ENCODE data around the gene NKAIN4. TPM values are rescaled to one million over a fixed set of nuclear protein-coding genes. Genes with fewer than 3 reads are reported as not detected.

The NKAIN4 gene
- total RNA-seq, 1 donor from 2014 or later = 16.1 TPM

DNA sequence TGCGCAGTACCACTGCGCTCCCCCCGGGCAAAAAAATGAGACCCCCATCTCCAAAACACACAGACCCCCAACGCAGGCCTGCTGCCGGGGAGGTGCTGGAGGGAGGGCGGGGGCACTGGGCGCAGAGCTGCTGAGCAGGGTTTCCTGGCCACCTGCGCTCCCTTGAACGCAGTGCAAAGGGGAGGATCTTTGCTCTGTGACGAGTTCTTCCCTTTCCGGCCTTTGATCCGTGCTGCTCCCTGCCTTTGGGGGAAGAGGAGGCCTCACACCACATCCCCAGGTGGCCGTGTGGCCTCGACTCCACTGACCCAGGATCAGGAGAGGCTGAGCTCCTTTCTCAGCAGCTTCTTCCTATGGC is 29.8 kb upstream of the NKAIN4 start:
- no peaks in the 10 kb centered on the region for H3K27me3 Mint-ChIP-seq (ENCODE audit: low read depth)
- no peak overlapping the region for H3K4me3 Mint-ChIP-seq
- H3K27ac Mint-ChIP-seq = no peak overlapping the region

DNA sequence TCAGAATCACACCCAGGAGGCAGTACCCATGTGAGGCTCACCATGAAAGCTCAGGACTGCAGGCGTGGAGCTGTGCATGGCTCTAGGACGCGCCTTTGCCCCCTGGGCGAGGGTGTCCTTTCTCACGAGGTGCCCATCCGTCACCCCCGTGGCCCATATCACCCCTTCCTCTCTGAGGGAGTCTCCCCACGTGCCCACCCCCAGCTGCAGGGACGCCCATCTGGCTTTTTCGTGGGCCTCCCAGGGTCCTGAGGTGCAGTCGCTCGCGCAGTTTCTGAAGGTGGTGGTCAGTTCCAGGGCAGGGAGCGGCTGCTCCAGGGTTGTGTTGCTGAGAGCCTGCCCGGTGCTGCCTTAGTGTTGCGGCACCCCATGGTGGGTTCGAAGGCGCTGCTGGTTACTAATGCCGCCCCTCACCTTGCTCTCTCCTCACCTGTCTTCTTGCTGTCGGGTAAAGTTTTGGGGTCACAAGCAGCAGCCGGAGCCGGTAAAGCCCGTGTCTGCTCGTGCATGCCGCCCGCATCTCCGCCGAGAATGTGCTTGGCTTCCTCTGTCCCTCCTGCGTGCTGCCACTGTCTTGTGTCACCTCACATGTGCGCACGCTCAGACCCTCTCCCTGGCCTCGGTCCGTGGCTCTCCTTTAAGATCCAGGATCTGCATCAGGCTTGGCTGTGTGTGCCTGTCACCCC is 29.3 kb upstream of the NKAIN4 start:
- no peak overlapping the region for H3K4me3 Mint-ChIP-seq
- H3K9me3 Mint-ChIP-seq = no peaks in the 10 kb centered on the region
- H3K36me3 Mint-ChIP-seq = peaks cover 2% of the 10 kb centered on the region
- TF ChIP-seq, protein P1, sequence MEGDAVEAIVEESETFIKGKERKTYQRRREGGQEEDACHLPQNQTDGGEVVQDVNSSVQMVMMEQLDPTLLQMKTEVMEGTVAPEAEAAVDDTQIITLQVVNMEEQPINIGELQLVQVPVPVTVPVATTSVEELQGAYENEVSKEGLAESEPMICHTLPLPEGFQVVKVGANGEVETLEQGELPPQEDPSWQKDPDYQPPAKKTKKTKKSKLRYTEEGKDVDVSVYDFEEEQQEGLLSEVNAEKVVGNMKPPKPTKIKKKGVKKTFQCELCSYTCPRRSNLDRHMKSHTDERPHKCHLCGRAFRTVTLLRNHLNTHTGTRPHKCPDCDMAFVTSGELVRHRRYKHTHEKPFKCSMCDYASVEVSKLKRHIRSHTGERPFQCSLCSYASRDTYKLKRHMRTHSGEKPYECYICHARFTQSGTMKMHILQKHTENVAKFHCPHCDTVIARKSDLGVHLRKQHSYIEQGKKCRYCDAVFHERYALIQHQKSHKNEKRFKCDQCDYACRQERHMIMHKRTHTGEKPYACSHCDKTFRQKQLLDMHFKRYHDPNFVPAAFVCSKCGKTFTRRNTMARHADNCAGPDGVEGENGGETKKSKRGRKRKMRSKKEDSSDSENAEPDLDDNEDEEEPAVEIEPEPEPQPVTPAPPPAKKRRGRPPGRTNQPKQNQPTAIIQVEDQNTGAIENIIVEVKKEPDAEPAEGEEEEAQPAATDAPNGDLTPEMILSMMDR (IDR thresholded peaks at IDR 0.05; ENCODE audit: unreplicated experiment) = no peak
- no peak overlapping the region for H3K27ac Mint-ChIP-seq
- H3K4me1 Mint-ChIP-seq = no peaks in the 10 kb centered on the region
- H3K27me3 Mint-ChIP-seq (ENCODE audit: low read depth) = no peaks in the 10 kb centered on the region
- DNase-seq (ENCODE audit: low spot score in 2 of 2, unreplicated experiment in 2 of 2) = no peak

More for the DNA sequence above, 29.8 kb upstream of the NKAIN4 start:
- DNase-seq (ENCODE audit: low spot score in 2 of 2, unreplicated experiment in 2 of 2) = no peak
- TF ChIP-seq, protein P1 (IDR thresholded peaks at IDR 0.05; ENCODE audit: unreplicated experiment) = no peak
- Mint-ChIP-seq H3K9me3 (no peaks in the 10 kb centered on the region), H3K36me3 (peaks cover 4% of the 10 kb centered on the region), H3K4me1 (no peaks in the 10 kb centered on the region)

DNA sequence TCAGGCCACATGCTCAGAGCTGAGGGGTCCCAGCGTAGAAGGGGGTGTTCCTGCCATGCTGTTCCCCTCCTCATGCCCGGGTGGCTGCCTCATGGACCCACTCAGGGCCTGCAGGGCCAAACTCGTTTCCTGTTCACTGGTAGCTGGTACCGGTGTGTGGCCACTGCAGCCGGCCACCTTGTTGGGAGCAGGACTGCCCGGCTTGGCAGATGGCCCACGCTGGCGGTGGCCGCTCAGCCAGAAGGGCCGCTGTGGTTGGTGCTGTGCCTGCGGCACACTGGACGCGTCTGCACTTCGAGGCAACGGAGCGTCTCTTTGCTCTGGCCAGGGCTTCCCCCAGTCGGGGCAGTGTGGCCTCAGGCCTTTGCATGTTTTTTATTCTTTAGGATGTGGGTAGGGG is 28.7 kb upstream of the NKAIN4 start:
- H3K4me3 Mint-ChIP-seq = no peak overlapping the region
- TF ChIP-seq, protein P1 (IDR thresholded peaks at IDR 0.05; ENCODE audit: unreplicated experiment) = no peak
- H3K27me3 Mint-ChIP-seq (ENCODE audit: low read depth) = no peaks in the 10 kb centered on the region
- H3K36me3 Mint-ChIP-seq = peaks cover 2% of the 10 kb centered on the region
- no peak overlapping the region for H3K27ac Mint-ChIP-seq
- no peaks in the 10 kb centered on the region for H3K4me1 Mint-ChIP-seq
- DNase-seq (ENCODE audit: low spot score in 2 of 2, unreplicated experiment in 2 of 2) = no peak
- no peaks in the 10 kb centered on the region for H3K9me3 Mint-ChIP-seq

DNA sequence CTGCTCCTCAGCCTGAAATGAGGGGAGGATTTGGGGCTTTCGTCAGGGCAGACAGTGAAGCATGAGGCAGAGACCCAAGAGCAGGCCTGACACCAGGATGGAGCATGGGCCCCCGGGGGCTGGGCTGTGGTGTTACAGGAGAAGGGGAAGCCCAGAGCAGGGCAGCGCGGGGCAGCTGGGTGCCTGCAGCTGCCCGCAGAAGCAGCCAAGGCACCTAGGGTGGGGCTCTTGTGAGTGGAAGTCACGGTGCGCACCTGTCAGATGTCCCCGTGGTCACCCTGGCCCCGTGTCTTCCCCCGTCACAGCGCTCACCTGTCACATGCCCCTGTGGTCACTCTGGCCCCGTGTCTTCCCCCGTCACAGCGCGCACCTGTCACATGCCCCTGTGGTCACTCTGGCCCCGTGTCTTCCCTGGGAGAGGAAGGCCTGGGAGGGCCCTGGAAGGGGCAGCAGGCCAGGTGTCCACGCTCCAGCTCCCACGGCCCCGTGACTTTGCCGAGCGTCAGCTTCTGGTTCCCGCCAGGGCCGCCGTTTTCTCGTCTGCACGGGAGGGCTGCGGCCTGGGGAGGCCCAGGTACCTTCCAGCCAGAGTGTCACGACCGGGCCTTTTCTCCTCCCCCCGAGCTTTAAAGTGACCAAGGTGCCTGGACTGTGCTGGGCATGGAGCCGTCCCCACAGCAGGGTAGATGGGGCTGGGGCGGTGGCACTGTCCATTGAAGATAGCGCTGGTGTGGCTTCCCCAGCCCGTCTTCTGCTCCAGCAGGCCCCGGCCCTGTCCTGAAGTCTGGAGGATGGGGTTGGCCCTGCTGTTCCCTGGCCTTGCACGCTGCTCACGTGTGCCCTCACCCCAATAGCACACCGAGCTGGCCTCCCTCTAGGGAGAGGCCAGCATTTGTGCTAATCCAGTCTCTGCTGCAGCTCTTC is 27.7 kb upstream of the NKAIN4 start:
- no peak for DNase-seq (ENCODE audit: low spot score in 2 of 2, unreplicated experiment in 2 of 2)
- Mint-ChIP-seq H3K27me3 (ENCODE audit: low read depth) (no peaks in the 10 kb centered on the region), H3K9me3 (no peaks in the 10 kb centered on the region), H3K27ac (no peak overlapping the region), H3K36me3 (peaks cover 2% of the 10 kb centered on the region), H3K4me1 (no peaks in the 10 kb centered on the region), H3K4me3 (no peak overlapping the region)
- TF ChIP-seq, protein P1 (IDR thresholded peaks at IDR 0.05; ENCODE audit: unreplicated experiment) = no peak

DNA sequence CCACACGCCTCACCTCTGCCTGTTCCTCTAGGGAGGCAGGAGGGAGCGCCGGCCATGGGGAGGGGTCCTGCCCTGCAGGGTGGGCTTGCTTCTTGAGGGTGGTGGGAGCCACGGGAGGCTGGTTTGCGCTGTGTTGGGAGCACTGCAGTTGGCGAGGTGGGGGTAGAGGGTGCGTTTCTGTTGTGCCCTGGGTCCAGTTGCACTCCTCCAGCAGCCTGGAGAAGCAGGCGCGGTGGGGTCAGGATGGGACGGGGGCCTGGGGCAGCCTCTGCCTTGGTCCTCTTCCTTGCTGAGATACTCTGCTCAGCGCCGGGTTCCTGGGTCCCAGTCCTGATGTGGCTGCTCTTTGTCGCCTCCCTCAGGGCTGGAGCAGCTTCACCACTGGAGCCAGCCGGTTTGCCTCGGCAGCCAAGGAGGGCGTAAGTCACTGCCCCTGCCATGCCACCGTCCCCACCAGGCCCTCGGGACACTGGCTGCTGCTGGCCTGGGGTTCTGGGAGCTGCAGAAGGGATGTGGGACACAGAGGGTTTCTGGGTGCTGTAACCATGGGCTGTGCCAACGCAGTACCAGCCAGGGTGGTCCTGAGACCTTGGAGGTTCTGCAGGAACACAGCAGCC is 26.8 kb upstream of the NKAIN4 start:
- Mint-ChIP-seq H3K4me1 (no peaks in the 10 kb centered on the region), H3K27ac (no peak overlapping the region), H3K36me3 (peaks cover 2% of the 10 kb centered on the region), H3K27me3 (ENCODE audit: low read depth) (no peaks in the 10 kb centered on the region), H3K4me3 (no peak overlapping the region), H3K9me3 (no peaks in the 10 kb centered on the region)
- DNase-seq (ENCODE audit: low spot score in 2 of 2, unreplicated experiment in 2 of 2) = no peak
- TF ChIP-seq, protein P1 (IDR thresholded peaks at IDR 0.05; ENCODE audit: unreplicated experiment) = no peak
